Measurements from ENCODE around the gene P2RY2. TPM values are rescaled to one million over a fixed set of nuclear protein-coding genes. Genes with fewer than 3 reads are reported as not detected.
"Not testable (repeated sequence)": the region's sequence is repeated elsewhere in the genome, so short reads cannot be mapped to it uniquely, and the experiment has no call there.

The P2RY2 gene
- polyA plus RNA-seq, 4 donors: 0.07 to 0.84 (median 0.62) TPM

- DNase-seq (ENCODE audit: low read depth in 4 of 4, low spot score in 3 of 4): no peak
Observed at GRCh38 chr11:73225851-73226250, 7.8 kb downstream of the P2RY2 start.

GRCh38 chr11:73226297-73227006 lies 8.4 kb downstream of the P2RY2 start:
- no peak for DNase-seq (ENCODE audit: low read depth in 4 of 4, low spot score in 3 of 4)

- DNase-seq (ENCODE audit: low read depth in 4 of 4, low spot score in 3 of 4): peak in 3 of 4 donors; percentile 35 to 70 (median 56)
Observed at GRCh38 chr11:73227571-73228211, 9.6 kb downstream of the P2RY2 start.

- no peak for DNase-seq (ENCODE audit: low read depth in 4 of 4, low spot score in 3 of 4)
Observed at GRCh38 chr11:73228268-73229134, 10.4 kb downstream of the P2RY2 start.

- no peak for DNase-seq (ENCODE audit: low read depth in 4 of 4, low spot score in 3 of 4)
Observed at GRCh38 chr11:73229321-73229895, 11.3 kb downstream of the P2RY2 start.

- no peak for DNase-seq (ENCODE audit: low read depth in 4 of 4, low spot score in 3 of 4)
Observed at GRCh38 chr11:73229896-73230875, 12.1 kb downstream of the P2RY2 start.

- no peak for DNase-seq (ENCODE audit: low read depth in 4 of 4, low spot score in 3 of 4)
Observed at GRCh38 chr11:73230931-73231330, 12.8 kb downstream of the P2RY2 start.

- not testable (repeated sequence) for DNase-seq (ENCODE audit: low read depth in 4 of 4, low spot score in 3 of 4)
Observed at GRCh38 chr11:73232487-73232886, 14.4 kb downstream of the P2RY2 start.

- no peak for DNase-seq (ENCODE audit: low read depth in 4 of 4, low spot score in 3 of 4)
Observed at GRCh38 chr11:73233211-73233610, 15.1 kb downstream of the P2RY2 start.

- no peak for DNase-seq (ENCODE audit: low read depth in 4 of 4, low spot score in 3 of 4)
Observed at GRCh38 chr11:73233692-73234470, 15.8 kb downstream of the P2RY2 start.

GRCh38 chr11:73234471-73235181 lies 16.5 kb downstream of the P2RY2 start:
- DNase-seq (ENCODE audit: low read depth in 4 of 4, low spot score in 3 of 4): no peak

GRCh38 chr11:73235236-73235786 lies 17.2 kb downstream of the P2RY2 start:
- DNase-seq (ENCODE audit: low read depth in 4 of 4, low spot score in 3 of 4): no peak

- DNase-seq (ENCODE audit: low read depth in 4 of 4, low spot score in 3 of 4): no peak
Observed at GRCh38 chr11:73236205-73236765, 18.2 kb downstream of the P2RY2 start.

GRCh38 chr11:73236854-73237253 lies 18.8 kb downstream of the P2RY2 start:
- no peak for DNase-seq (ENCODE audit: low read depth in 4 of 4, low spot score in 3 of 4)

- no peak for DNase-seq (ENCODE audit: low read depth in 4 of 4, low spot score in 3 of 4)
Observed at GRCh38 chr11:73237471-73238290, 19.6 kb downstream of the P2RY2 start.

GRCh38 chr11:73239111-73239521 lies 21.0 kb downstream of the P2RY2 start:
- DNase-seq (ENCODE audit: low read depth in 4 of 4, low spot score in 3 of 4): no peak

Measured in left renal pelvis (tissue), 4 donors.